Natural killer cell (primary cell): ENCODE measurements around the gene WFDC1. TPM values are rescaled to one million over a fixed set of nuclear protein-coding genes. Genes with fewer than 3 reads are reported as not detected.

Source experiments
- ATAC-seq, 3 donors: fragments of 150-1000 bp in 2 of 3; fragments of 200-7000 bp in 1 of 3; cut with Tn5 transposase; 1 replicate in 1 of 3; 2 replicates in 2 of 3; pipeline ENCODE4 v1.10.0; 2021; ENCODE audit warnings: mild to moderate bottlenecking in 2 of 3, moderate library complexity in 2 of 3
- DNase-seq, 2 donors: peaks; one replicate each; pipeline versions ENCODE4 v3.0.0 to v3.0.0-alpha.2; 2013 to 2021; ENCODE audit warnings: mixed read lengths in 1 of 2
- H3K27ac ChIP-seq: one replicate; pipeline ENCODE4 v1.5.1; 2013; ENCODE audit warnings: mild to moderate bottlenecking, low read length
- H3K27me3 ChIP-seq: one replicate; pipeline ENCODE4 v1.6.1; 2013; ENCODE audit warnings: low read length; ENCODE audit not compliant: control insufficient read depth, insufficient read depth
- H3K36me3 ChIP-seq: one replicate; pipeline ENCODE4 v1.6.1; 2013; ENCODE audit warnings: low read length; ENCODE audit not compliant: control insufficient read depth, insufficient read depth
- H3K4me1 ChIP-seq: one replicate; pipeline ENCODE4 v1.6.1; 2013; ENCODE audit warnings: low read length; ENCODE audit not compliant: control insufficient read depth, insufficient read depth
- H3K4me3 ChIP-seq: one replicate; pipeline ENCODE4 v1.5.1; 2013; ENCODE audit warnings: low read length
- H3K9me3 ChIP-seq: one replicate; pipeline ENCODE4 v1.6.1; 2013; ENCODE audit warnings: low read length; ENCODE audit not compliant: control insufficient read depth, insufficient read depth
- H3K27ac Mint-ChIP-seq, 2 donors: one replicate each; pipeline ENCODE4 v1.8.0; 2022; ENCODE audit warnings: mild to moderate bottlenecking in 2 of 2, mixed read lengths in 2 of 2, moderate library complexity in 1 of 2
- H3K27me3 Mint-ChIP-seq, 2 donors: one replicate each; pipeline ENCODE4 v1.8.0; 2022; ENCODE audit warnings: low read depth in 2 of 2, mixed read lengths in 2 of 2
- H3K36me3 Mint-ChIP-seq: one replicate; pipeline ENCODE4 v1.8.0; 2022; ENCODE audit warnings: mixed read lengths
- H3K4me1 Mint-ChIP-seq, 2 donors: one replicate each; pipeline ENCODE4 v1.8.0; 2022; ENCODE audit warnings: mixed read lengths in 2 of 2
- H3K4me3 Mint-ChIP-seq: one replicate; pipeline ENCODE4 v1.8.0; 2022; ENCODE audit warnings: mild to moderate bottlenecking, moderate library complexity, mixed read lengths
- H3K9me3 Mint-ChIP-seq, 2 donors: one replicate each; pipeline ENCODE4 v1.8.0; 2022; ENCODE audit warnings: mixed read lengths in 2 of 2
- CTCF ChIP-seq: fragments of 200-600 bp; IDR thresholded peaks from one replicate; pipeline ENCODE4 v1.8.0; 2022; ENCODE audit warnings: antibody characterized with exemption
- WGBS: methylation state at CpG from one replicate; pipeline ENCODE4 v1.1.7; 2013; ENCODE audit warnings: missing lambda C conversion rate; ENCODE audit not compliant: insufficient coverage; 5-methylcytosine and 5-hydroxymethylcytosine counted together
- intact Hi-C: fragments of 100-400 bp; cut with micrococcal nuclease; formaldehyde crosslinking; loops from one replicate; pipeline ENCODE4 v1.14.2; 2022
- total RNA-seq, 4 donors: library from RNA; stranded (reverse); fragments of 120-200 nt in 1 of 4; gene quantifications; one replicate each; pipeline versions ENCODE4 v1.2.3 to v1.2.4, GENCODE V29; 2013 to 2022

The WFDC1 gene
- total RNA-seq, 3 donors from 2014 or later (not counting 1 experiment from before 2014, with no cell fraction given): not detected

- no peaks in the 10 kb centered on the region for H3K27me3 ChIP-seq
- TF ChIP-seq CTCF: no peak
- DNase-seq (no peak), ATAC-seq (no peak)
- peaks cover 20 to 25% of the 10 kb centered on the region in 2 donors for H3K27me3 Mint-ChIP-seq
- no peak overlapping the region for H3K4me3 ChIP-seq
- intact Hi-C loops: no loop called here
- H3K4me1 Mint-ChIP-seq: peaks cover 0 to 9% of the 10 kb centered on the region in 2 donors
- no peak overlapping the region for H3K4me3 Mint-ChIP-seq
- H3K36me3 Mint-ChIP-seq: no peaks in the 10 kb centered on the region
- H3K36me3 ChIP-seq: no peaks in the 10 kb centered on the region
- H3K9me3 Mint-ChIP-seq: no peaks in the 10 kb centered on the region
- no peak overlapping the region for H3K27ac Mint-ChIP-seq
- peaks cover 12% of the 10 kb centered on the region for H3K4me1 ChIP-seq
- no peaks in the 10 kb centered on the region for H3K9me3 ChIP-seq
- H3K27ac ChIP-seq: no peak overlapping the region
- WGBS: 90% methylated on average over 13 of the region's 13 CpGs
Measured at GRCh38 chr16:84298376-84298899, 3.8 kb downstream of the WFDC1 start.

DNA sequence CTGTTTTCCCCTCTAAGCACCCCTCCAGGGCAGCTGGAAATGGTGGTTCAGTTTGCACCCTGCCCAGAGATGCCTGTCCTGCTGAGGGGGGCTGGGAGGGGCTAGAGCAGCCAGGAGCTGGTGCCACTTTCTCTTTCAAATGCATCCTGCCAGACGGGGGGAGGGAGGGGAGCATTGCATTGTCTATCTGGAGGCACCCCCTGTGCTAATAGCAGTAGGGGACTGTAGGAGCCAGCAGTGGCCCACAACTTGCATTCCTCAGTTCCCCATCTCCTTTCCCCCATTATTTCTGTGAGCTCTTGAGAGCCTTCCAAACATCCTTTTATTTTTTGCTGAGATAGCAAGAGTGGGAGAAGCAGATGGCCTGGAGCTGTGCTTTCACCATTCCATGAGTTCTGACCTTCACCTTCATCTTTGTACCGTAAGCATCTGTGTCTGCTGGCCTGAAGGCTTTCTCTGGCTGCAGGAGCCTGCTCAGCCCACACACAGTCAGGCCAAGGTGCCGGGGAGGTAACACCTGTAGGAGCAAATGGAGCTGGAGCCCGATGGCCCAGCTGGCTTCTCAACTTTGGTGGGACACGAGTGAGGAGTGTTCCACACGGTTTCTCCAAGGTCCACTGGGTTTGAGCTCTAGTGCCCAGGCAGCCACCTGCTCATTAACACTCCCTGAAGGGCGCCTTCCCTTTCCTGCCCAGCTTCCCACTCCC is 5.2 kb downstream of the WFDC1 start:
- H3K4me1 ChIP-seq: peaks cover 3% of the 10 kb centered on the region
- Mint-ChIP-seq H3K36me3 (no peaks in the 10 kb centered on the region), H3K4me1 (peaks cover 0 to 4% of the 10 kb centered on the region in 2 donors), H3K27me3 (peaks cover 17 to 20% of the 10 kb centered on the region in 2 donors), H3K27ac (no peak overlapping the region), H3K4me3 (no peak overlapping the region), H3K9me3 (no peaks in the 10 kb centered on the region)
- no peak overlapping the region for H3K27ac ChIP-seq
- no peaks in the 10 kb centered on the region for H3K9me3 ChIP-seq
- DNase-seq: no peak
- no peak for ATAC-seq
- H3K4me3 ChIP-seq: no peak overlapping the region
- no peaks in the 10 kb centered on the region for H3K36me3 ChIP-seq
- TF ChIP-seq CTCF: no peak
- WGBS: 80% methylated on average over 7 of the region's 7 CpGs
- no peaks in the 10 kb centered on the region for H3K27me3 ChIP-seq
- intact Hi-C loops: no loop called here

DNA sequence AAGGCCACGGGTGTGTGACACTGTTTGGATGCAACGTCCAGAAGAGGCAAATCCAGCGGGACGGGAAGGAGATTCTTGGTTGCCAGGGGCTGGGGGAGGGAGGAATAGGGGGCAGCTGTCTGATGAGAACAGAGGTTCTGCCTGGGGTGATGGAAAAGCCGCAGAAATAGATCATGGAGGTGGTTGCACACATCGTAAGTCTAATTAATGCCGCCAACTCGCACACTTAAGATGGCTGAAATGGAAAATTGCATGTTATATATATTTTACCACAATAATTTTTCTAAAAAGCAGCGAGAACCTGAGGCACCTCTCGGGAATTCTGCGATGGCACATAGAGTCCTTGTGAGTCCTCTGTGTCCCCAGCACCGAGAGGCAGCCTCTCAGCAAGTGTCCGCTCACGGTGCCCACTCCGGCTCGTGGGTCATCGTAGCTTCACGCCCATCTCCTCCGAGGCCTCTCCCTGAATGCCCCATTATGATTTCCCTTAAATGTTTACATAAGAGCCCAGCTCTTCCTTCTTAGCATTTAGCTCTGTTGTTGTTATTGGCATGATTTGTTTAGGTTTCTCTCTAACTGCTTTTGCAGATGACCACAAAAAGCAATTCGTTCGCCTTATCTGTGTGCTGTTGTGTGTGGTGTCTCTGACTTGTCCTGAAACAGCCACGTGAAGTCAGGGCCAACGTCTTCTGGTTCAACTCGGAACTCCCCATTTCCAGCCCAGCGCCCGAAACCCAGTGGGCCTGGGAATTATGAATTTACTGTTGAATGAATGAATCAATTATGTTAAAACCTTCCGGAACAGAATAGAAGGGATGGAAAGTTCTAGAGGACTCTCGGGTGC is 7.7 kb downstream of the WFDC1 start:
- no peaks in the 10 kb centered on the region for H3K4me1 ChIP-seq
- H3K4me3 Mint-ChIP-seq: no peak overlapping the region
- ATAC-seq (no peak), DNase-seq (no peak)
- 91% methylated on average over 26 of the region's 28 CpGs for WGBS
- H3K27ac Mint-ChIP-seq: no peak overlapping the region
- H3K4me1 Mint-ChIP-seq: no peaks in the 10 kb centered on the region
- H3K9me3 ChIP-seq: no peaks in the 10 kb centered on the region
- no peak overlapping the region for H3K27ac ChIP-seq
- no peaks in the 10 kb centered on the region for H3K36me3 ChIP-seq
- peaks cover 0 to 2% of the 10 kb centered on the region in 2 donors for H3K27me3 Mint-ChIP-seq
- intact Hi-C loops: no loop called here
- no peaks in the 10 kb centered on the region for H3K36me3 Mint-ChIP-seq
- H3K27me3 ChIP-seq: no peaks in the 10 kb centered on the region
- no peaks in the 10 kb centered on the region for H3K9me3 Mint-ChIP-seq
- TF ChIP-seq CTCF: no peak
- H3K4me3 ChIP-seq: no peak overlapping the region
